Naive thymus-derived CD4-positive, alpha-beta T cell (primary cell): ENCODE results near the gene NTM. TPM values are rescaled to one million over a fixed set of nuclear protein-coding genes. Genes with fewer than 3 reads are reported as not detected.

Experiments
- ATAC-seq: fragments of 150-1000 bp; cut with Tn5 transposase; 2 replicates; pipeline ENCODE4 v1.10.0; 2021; ENCODE audit warnings: mild to moderate bottlenecking, moderate library complexity
- CTCF ChIA-PET: fragments of 350-600 bp; sonication (Branson Sonifier 250); formaldehyde crosslinking; loops from one replicate; lab custom pipeline; 2021; ENCODE audit warnings: antibody characterized with exemption; lab: Charles Lee
- POLR2A ChIA-PET: fragments of 350-600 bp; sonication (Branson Sonifier 250); formaldehyde crosslinking; loops from one replicate; lab custom pipeline; 2021; ENCODE audit warnings: antibody characterized with exemption, inconsistent platforms; lab: Charles Lee
- DNase-seq, 9 donors: peaks; one replicate each; pipeline versions ENCODE4 v3.0.0 to v3.0.0-alpha.2; 2020 to 2022; ENCODE audit warnings: mixed read lengths in 1 of 9
- H3K27ac ChIP-seq: one replicate; pipeline ENCODE4 v1.7.0; 2013; ENCODE audit warnings: mild to moderate bottlenecking, low read depth, low read length, moderate library complexity
- H3K27me3 ChIP-seq, 2 donors: one replicate each; pipeline ENCODE4 v1.7.0; 2013; ENCODE audit warnings: low read length in 2 of 2, mild to moderate bottlenecking in 2 of 2, moderate library complexity in 2 of 2; ENCODE audit not compliant: control insufficient read depth in 2 of 2, insufficient read depth in 2 of 2
- H3K36me3 ChIP-seq, 3 experiments: 1 replicate in 2 of 3; 2 replicates in 1 of 3; pipeline ENCODE4 v1.7.0; 2013; ENCODE audit warnings: low read length in 3 of 3, mild to moderate bottlenecking in 3 of 3, moderate library complexity in 1 of 3; ENCODE audit not compliant: insufficient read depth in 3 of 3, control insufficient read depth in 2 of 3
- H3K4me1 ChIP-seq, 2 donors: one replicate each; pipeline ENCODE4 v1.7.0; 2013; ENCODE audit warnings: low read length in 2 of 2, mild to moderate bottlenecking in 2 of 2, moderate library complexity in 1 of 2; ENCODE audit not compliant: control insufficient read depth in 2 of 2, insufficient read depth in 2 of 2
- H3K4me3 ChIP-seq: 2 replicates; pipeline ENCODE4 v1.7.0; 2013; ENCODE audit warnings: mild to moderate bottlenecking, low read length
- H3K9me3 ChIP-seq, 3 experiments: 1 replicate in 2 of 3; 2 replicates in 1 of 3; pipeline ENCODE4 v1.7.0; 2013; ENCODE audit warnings: low read length in 3 of 3; ENCODE audit not compliant: control insufficient read depth in 2 of 3
- H3K27ac Mint-ChIP-seq, 9 donors: one replicate each; pipeline ENCODE4 v1.8.0; 2020 to 2022; ENCODE audit warnings: mixed read lengths in 9 of 9, mild to moderate bottlenecking in 8 of 9, moderate library complexity in 5 of 9, inconsistent platforms in 2 of 9
- H3K27me3 Mint-ChIP-seq, 5 donors: one replicate each; pipeline ENCODE4 v1.8.0; 2021 to 2022; ENCODE audit warnings: mixed read lengths in 5 of 5, mild to moderate bottlenecking in 1 of 5
- H3K36me3 Mint-ChIP-seq, 5 donors: one replicate each; pipeline ENCODE4 v1.8.0; 2020 to 2022; ENCODE audit warnings: mixed read lengths in 5 of 5, mild to moderate bottlenecking in 3 of 5, inconsistent platforms in 1 of 5
- H3K4me1 Mint-ChIP-seq, 7 donors: one replicate each; pipeline ENCODE4 v1.8.0; 2020 to 2022; ENCODE audit warnings: mixed read lengths in 7 of 7, mild to moderate bottlenecking in 3 of 7, inconsistent platforms in 1 of 7
- H3K4me3 Mint-ChIP-seq, 10 donors: one replicate each; pipeline ENCODE4 v1.8.0; 2020 to 2022; ENCODE audit warnings: mild to moderate bottlenecking in 10 of 10, mixed read lengths in 10 of 10, moderate library complexity in 6 of 10, inconsistent platforms in 2 of 10
- H3K9me3 Mint-ChIP-seq, 11 donors: one replicate each; pipeline ENCODE4 v1.8.0; 2020 to 2022; ENCODE audit warnings: mixed read lengths in 11 of 11, mild to moderate bottlenecking in 4 of 11, inconsistent platforms in 1 of 11, moderate library complexity in 1 of 11
- intact Hi-C, 2 donors: fragments of 100-400 bp; cut with micrococcal nuclease; formaldehyde crosslinking; loops; one replicate each; pipeline ENCODE4 v1.15.1; 2023
- polyA plus RNA-seq, 2 donors: library from polyadenylated mRNA; unstranded; fragments of 300-500 nt; fragmentation: Illumina TruSeq; gene quantifications; one replicate each; pipeline ENCODE4 v1.2.3, GENCODE V29; 2021
- total RNA-seq, 6 experiments: library from RNA in 5 of 6; stranded (reverse) in 5 of 6; gene quantifications; 1 replicate in 5 of 6; 2 replicates in 1 of 6; pipeline ENCODE4 v1.2.3 and lab custom pipeline; 2021 to 2026

The NTM gene
- total and polyA plus RNA-seq, 7 experiments from 2014 or later = not detected

DNA sequence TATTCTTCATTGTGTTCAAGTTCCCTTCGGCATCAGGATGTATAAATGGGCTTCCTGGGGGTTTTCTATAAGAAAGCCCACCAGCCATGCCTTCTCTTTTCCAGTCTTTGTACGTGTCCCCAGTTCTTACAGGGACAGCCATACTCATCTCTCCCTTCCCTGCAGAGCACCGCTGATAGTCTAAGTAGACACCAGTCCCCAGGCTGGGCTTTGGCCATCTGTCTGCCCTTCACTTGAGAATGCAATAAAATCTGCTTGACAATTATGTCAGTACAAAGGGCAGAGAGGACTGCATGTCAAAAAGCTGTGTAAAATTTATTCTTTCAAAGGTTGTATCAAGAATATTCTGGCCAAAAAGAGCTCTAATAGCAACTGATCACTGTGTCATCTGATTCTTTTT is 27.3 kb downstream of the NTM start:
- H3K36me3 ChIP-seq = no peaks in the 10 kb centered on the region
- Mint-ChIP-seq H3K4me1 (no peaks in the 10 kb centered on the region), H3K4me3 (no peak overlapping the region), H3K36me3 (no peaks in the 10 kb centered on the region), H3K27ac (no peak overlapping the region), H3K27me3 (peaks cover 0 to 7% (median 0%) of the 10 kb centered on the region in 5 donors), H3K9me3 (peaks cover 0 to 4% (median 0%) of the 10 kb centered on the region in 11 donors)
- no peak overlapping the region for H3K27ac ChIP-seq
- ChIA-PET POLR2A (no interaction called here), CTCF (no interaction called here)
- no peaks in the 10 kb centered on the region for H3K4me1 ChIP-seq
- intact Hi-C loops = no loop called here
- ATAC-seq (no peak), DNase-seq (no peak)
- H3K9me3 ChIP-seq = no peaks in the 10 kb centered on the region
- H3K27me3 ChIP-seq = no peaks in the 10 kb centered on the region
- H3K4me3 ChIP-seq = no peak overlapping the region

DNA sequence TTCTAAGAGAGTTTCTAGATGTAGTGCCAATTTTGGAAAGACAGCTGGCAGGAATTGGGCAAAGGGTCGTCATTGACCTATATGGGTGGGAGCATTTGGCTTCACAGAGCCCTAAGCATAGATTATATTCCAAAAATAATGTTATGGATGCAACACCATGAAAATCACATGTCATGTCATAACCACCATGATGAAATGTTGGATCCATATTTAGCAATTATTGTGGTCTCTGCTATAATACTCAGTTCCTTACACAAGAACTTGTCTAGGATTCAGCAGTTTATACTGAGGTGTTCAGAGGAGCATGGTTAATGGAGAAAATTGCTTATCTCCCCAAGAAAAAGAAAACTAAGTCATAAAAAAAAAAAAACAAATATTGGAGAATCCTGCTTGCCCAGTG is 31.6 kb downstream of the NTM start:
- Histone ChIP-seq H3K36me3 (no peaks in the 10 kb centered on the region), H3K27me3 (no peaks in the 10 kb centered on the region), H3K4me3 (no peak overlapping the region), H3K4me1 (no peaks in the 10 kb centered on the region), H3K9me3 (no peaks in the 10 kb centered on the region), H3K27ac (no peak overlapping the region)
- Mint-ChIP-seq H3K27me3 (peaks cover 0 to 5% (median 0%) of the 10 kb centered on the region in 5 donors), H3K9me3 (peaks cover 0 to 4% (median 0%) of the 10 kb centered on the region in 11 donors), H3K27ac (no peak overlapping the region), H3K4me1 (no peaks in the 10 kb centered on the region), H3K4me3 (no peak overlapping the region), H3K36me3 (no peaks in the 10 kb centered on the region)
- DNase-seq (no peak), ATAC-seq (no peak)
- intact Hi-C loops = no loop called here
- ChIA-PET CTCF (no interaction called here), POLR2A (no interaction called here)

DNA sequence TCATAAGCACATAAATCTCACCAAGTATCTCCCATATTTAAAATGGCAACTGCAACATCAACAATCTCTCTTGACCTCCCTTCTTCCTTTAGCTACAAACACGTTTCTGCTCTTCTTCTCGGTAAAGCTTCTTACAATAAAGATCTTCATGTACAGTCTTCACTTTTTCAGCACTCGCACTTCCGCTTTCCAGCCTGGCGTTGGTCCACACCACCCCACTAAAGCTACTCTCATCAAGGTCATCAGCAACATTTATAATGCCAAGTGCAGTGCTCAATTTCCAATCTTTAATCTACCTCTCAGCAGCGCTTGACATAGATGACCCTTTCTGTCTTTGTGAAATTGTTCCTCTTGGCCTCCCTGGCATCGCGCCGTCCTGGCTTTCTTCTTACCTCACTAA is 33.6 kb downstream of the NTM start:
- no peak overlapping the region for H3K4me3 Mint-ChIP-seq
- ATAC-seq = no peak

DNA sequence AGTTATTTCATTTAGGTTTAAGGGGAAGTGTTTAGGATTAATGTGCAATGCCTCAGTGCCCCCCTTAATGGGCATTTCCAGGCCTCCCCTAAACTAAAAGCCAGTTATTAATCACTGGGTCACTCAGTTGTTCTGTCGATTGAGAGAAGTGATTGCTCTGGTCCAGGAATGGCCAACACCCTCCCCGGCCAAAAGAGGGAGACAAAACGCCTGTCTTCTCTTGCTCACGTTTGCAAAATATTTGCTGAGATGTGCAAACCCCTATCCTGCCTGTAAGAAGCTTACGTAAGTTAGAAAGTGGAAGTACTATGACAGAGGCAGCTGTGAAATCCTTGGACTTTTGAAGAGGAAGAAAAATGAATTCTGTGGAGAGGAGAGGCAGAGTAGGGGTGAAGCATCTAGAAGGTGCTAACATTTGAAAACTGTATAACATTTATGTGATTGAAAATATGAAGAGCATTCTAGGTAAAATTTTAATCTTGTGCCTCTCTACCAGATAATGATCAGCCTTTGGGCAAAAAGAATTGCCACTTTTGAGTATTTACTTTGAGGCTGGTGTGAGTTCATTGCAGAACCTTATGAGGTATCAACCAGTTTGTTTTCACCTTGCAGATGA is 37.7 kb downstream of the NTM start:
- no peaks in the 10 kb centered on the region for H3K27me3 ChIP-seq
- POLR2A ChIA-PET = no interaction called here
- H3K27ac Mint-ChIP-seq = no peak overlapping the region
- H3K9me3 ChIP-seq = no peaks in the 10 kb centered on the region
- no peaks in the 10 kb centered on the region for H3K36me3 Mint-ChIP-seq
- H3K27me3 Mint-ChIP-seq = peaks cover 0 to 8% (median 0%) of the 10 kb centered on the region in 5 donors
- H3K36me3 ChIP-seq = no peaks in the 10 kb centered on the region
- H3K9me3 Mint-ChIP-seq = peaks cover 0 to 5% (median 0%) of the 10 kb centered on the region in 11 donors
- CTCF ChIA-PET = no interaction called here
- no peak overlapping the region for H3K4me3 ChIP-seq
- H3K4me3 Mint-ChIP-seq = no peak overlapping the region
- DNase-seq (no peak), ATAC-seq (peak; percentile 57)
- intact Hi-C loops = no loop called here
- H3K27ac ChIP-seq = no peak overlapping the region
- H3K4me1 Mint-ChIP-seq = no peaks in the 10 kb centered on the region
- no peaks in the 10 kb centered on the region for H3K4me1 ChIP-seq

More for the DNA sequence above, 33.6 kb downstream of the NTM start:
- intact Hi-C loops = no loop called here
- H3K36me3 Mint-ChIP-seq = no peaks in the 10 kb centered on the region
- peaks cover 0 to 2% (median 0%) of the 10 kb centered on the region in 11 donors for H3K9me3 Mint-ChIP-seq
- Histone ChIP-seq H3K4me3 (no peak overlapping the region), H3K36me3 (no peaks in the 10 kb centered on the region), H3K9me3 (no peaks in the 10 kb centered on the region), H3K4me1 (no peaks in the 10 kb centered on the region), H3K27me3 (no peaks in the 10 kb centered on the region), H3K27ac (no peak overlapping the region)
- H3K27ac Mint-ChIP-seq = no peak overlapping the region
- ChIA-PET POLR2A (no interaction called here), CTCF (no interaction called here)
- no peaks in the 10 kb centered on the region for H3K27me3 Mint-ChIP-seq
- no peak for DNase-seq
- no peaks in the 10 kb centered on the region for H3K4me1 Mint-ChIP-seq

DNA sequence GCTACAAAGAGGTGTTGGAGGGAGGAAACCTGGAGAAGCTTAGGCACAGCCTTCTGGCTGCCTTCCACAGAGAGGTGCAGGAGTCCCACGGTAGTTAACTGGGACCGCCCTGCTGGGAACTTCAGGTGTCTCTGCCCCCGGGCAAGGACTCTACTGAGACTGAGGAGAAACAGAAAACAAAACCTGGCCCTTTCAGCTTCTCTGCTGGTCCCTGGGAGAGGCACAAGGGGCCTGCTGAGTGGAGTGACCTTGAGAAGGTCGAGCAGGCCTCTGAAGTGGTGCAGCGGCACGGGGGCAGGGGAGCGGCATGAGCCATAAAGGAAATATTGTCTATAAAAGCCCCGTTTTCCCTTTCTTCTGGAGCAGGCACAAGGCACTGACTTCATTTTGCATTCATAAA is 38.9 kb downstream of the NTM start:
- H3K36me3 ChIP-seq = no peaks in the 10 kb centered on the region
- Mint-ChIP-seq H3K36me3 (no peaks in the 10 kb centered on the region), H3K4me1 (no peaks in the 10 kb centered on the region), H3K27ac (no peak overlapping the region), H3K4me3 (no peak overlapping the region), H3K27me3 (peaks cover 0 to 8% (median 0%) of the 10 kb centered on the region in 5 donors), H3K9me3 (peaks cover 0 to 5% (median 0%) of the 10 kb centered on the region in 11 donors)
- ChIA-PET CTCF (no interaction called here), POLR2A (no interaction called here)
- no peak for DNase-seq
- H3K4me1 ChIP-seq = no peaks in the 10 kb centered on the region
- no peak overlapping the region for H3K4me3 ChIP-seq
- intact Hi-C loops = no loop called here
- H3K27ac ChIP-seq = no peak overlapping the region
- H3K27me3 ChIP-seq = no peaks in the 10 kb centered on the region
- ATAC-seq = no peak
- no peaks in the 10 kb centered on the region for H3K9me3 ChIP-seq

DNA sequence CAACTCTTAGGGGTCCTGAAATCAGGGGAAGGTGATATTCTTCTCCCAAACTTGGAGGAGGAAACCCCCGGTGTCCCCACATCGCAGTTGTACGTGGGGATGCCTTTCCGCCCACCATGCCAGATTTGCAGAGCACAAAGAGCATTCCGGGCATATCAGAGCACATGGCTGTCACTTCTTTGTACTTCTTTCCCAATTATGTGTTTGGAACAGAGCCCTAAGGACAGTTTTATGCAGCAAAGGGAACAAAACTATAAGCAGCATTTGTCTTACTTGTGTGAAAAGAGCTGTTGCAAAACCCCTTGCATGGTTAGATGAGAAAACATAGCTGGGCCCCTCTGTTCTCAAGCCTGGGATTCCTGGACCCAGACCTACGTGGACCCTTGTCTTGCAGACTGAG is 41.2 kb downstream of the NTM start:
- Mint-ChIP-seq H3K9me3 (peaks cover 0 to 5% (median 0%) of the 10 kb centered on the region in 11 donors), H3K27ac (no peak overlapping the region), H3K4me1 (no peaks in the 10 kb centered on the region), H3K4me3 (no peak overlapping the region), H3K36me3 (no peaks in the 10 kb centered on the region), H3K27me3 (peaks cover 0 to 8% (median 0%) of the 10 kb centered on the region in 5 donors)
- Histone ChIP-seq H3K27me3 (no peaks in the 10 kb centered on the region), H3K36me3 (no peaks in the 10 kb centered on the region), H3K4me3 (no peak overlapping the region), H3K4me1 (no peaks in the 10 kb centered on the region), H3K9me3 (no peaks in the 10 kb centered on the region), H3K27ac (no peak overlapping the region)
- CTCF ChIA-PET = no interaction called here
- ATAC-seq (no peak), DNase-seq (no peak)
- POLR2A ChIA-PET = no interaction called here
- intact Hi-C loops = no loop called here

DNA sequence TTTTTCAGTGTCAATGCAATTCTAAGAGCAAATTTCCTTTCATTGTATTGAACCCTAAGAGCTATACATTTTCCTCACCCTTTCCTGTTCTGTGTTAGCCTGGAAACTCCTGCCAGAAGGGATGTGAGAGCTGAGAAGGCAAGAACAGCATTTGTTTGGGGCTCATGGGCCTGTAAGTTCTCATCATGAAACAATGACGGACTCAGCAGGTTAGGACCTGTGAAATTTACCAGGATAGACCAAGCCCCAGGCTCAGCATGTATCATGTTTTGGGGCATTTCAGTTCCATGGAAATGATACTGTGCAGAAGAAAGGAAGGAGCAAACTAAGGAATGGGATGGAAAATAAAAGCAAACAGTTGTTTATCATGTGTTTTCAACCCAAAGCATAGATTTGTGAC is 41.6 kb downstream of the NTM start:
- CTCF ChIA-PET = no interaction called here
- Histone ChIP-seq H3K36me3 (no peaks in the 10 kb centered on the region), H3K4me3 (no peak overlapping the region), H3K27ac (no peak overlapping the region), H3K4me1 (no peaks in the 10 kb centered on the region), H3K27me3 (no peaks in the 10 kb centered on the region), H3K9me3 (no peaks in the 10 kb centered on the region)
- ATAC-seq (no peak), DNase-seq (no peak)
- POLR2A ChIA-PET = no interaction called here
- H3K27ac Mint-ChIP-seq = no peak overlapping the region
- intact Hi-C loops = no loop called here
- no peaks in the 10 kb centered on the region for H3K36me3 Mint-ChIP-seq
- H3K4me3 Mint-ChIP-seq = no peak overlapping the region
- peaks cover 0 to 8% (median 0%) of the 10 kb centered on the region in 5 donors for H3K27me3 Mint-ChIP-seq
- H3K4me1 Mint-ChIP-seq = no peaks in the 10 kb centered on the region
- peaks cover 0 to 5% (median 0%) of the 10 kb centered on the region in 11 donors for H3K9me3 Mint-ChIP-seq
